GM23338 (cell line): ENCODE measurements around the gene RP9. TPM values are rescaled to one million over a fixed set of nuclear protein-coding genes. Genes with fewer than 3 reads are reported as not detected.

Experiments
- ATAC-seq: fragments of 200-7000 bp; cut with Tn5 transposase; 3 replicates; pipeline ENCODE4 v1.9.1; 2020
- DNase-seq: peaks from one replicate; pipeline ENCODE4 v3.0.0-alpha.2; 2015; ENCODE audit warnings: low spot score
- H2AFZ ChIP-seq: fragments of 200-600 bp; sonication (generic); 2 replicates; pipeline ENCODE4 v1.8.0; 2016; ENCODE audit warnings: antibody characterized with exemption, mild to moderate bottlenecking, moderate library complexity
- H3F3A ChIP-seq: fragments of 200-600 bp; sonication (generic); replicated peaks from 2 replicates; pipeline ENCODE4 v1.8.0; 2017; ENCODE audit warnings: antibody characterized with exemption, mixed run types, low read depth
- H3K27ac ChIP-seq: fragments of 200-600 bp; sonication (generic); 2 replicates; pipeline ENCODE4 v1.6.1; 2016; ENCODE audit warnings: low read depth
- H3K27me3 ChIP-seq: fragments of 200-600 bp; sonication (generic); 2 replicates; pipeline ENCODE4 v1.8.0; 2016; ENCODE audit warnings: mild to moderate bottlenecking, mixed run types, moderate library complexity; ENCODE audit not compliant: insufficient read depth
- H3K36me3 ChIP-seq: fragments of 200-600 bp; sonication (generic); 2 replicates; pipeline ENCODE4 v1.8.0; 2016; ENCODE audit warnings: mild to moderate bottlenecking; ENCODE audit not compliant: insufficient read depth
- H3K4me1 ChIP-seq: fragments of 200-600 bp; sonication (generic); 2 replicates; pipeline ENCODE4 v1.8.0; 2016; ENCODE audit warnings: mild to moderate bottlenecking, moderate library complexity; ENCODE audit not compliant: insufficient read depth
- H3K4me2 ChIP-seq: fragments of 200-600 bp; sonication (generic); 2 replicates; pipeline ENCODE4 v1.7.1; 2017; ENCODE audit warnings: mixed run types
- H3K4me3 ChIP-seq: fragments of 200-600 bp; sonication (generic); 2 replicates; pipeline ENCODE4 v1.6.1; 2016; ENCODE audit warnings: mixed run types
- H3K79me2 ChIP-seq: fragments of 200-600 bp; sonication (generic); replicated peaks from 2 replicates; pipeline ENCODE4 v1.8.0; 2017; ENCODE audit warnings: mild to moderate bottlenecking; ENCODE audit not compliant: insufficient read depth
- H3K9me2 ChIP-seq: fragments of 200-600 bp; sonication (generic); 2 replicates; pipeline ENCODE4 v1.8.0; 2017; ENCODE audit not compliant: insufficient read depth
- H4K20me1 ChIP-seq: fragments of 200-600 bp; sonication (generic); replicated peaks from 2 replicates; pipeline ENCODE4 v1.8.0; 2017; ENCODE audit warnings: mild to moderate bottlenecking; ENCODE audit not compliant: insufficient read depth
- H3K27ac Mint-ChIP-seq: 2 replicates; pipeline ENCODE4 v1.8.0; 2020; ENCODE audit warnings: inconsistent platforms, mild to moderate bottlenecking, moderate library complexity, mixed read lengths
- H3K27me3 Mint-ChIP-seq: 3 replicates; pipeline ENCODE4 v1.8.0; 2022; ENCODE audit warnings: low read depth, mild to moderate bottlenecking, moderate library complexity, mixed read lengths, inconsistent platforms; ENCODE audit not compliant: insufficient read depth, poor library complexity
- H3K36me3 Mint-ChIP-seq: 3 replicates; pipeline ENCODE4 v1.8.0; 2021; ENCODE audit warnings: low read depth, mild to moderate bottlenecking, inconsistent platforms, moderate library complexity, mixed read lengths
- H3K4me1 Mint-ChIP-seq: 3 replicates; pipeline ENCODE4 v1.8.0; 2020; ENCODE audit warnings: mild to moderate bottlenecking, inconsistent platforms, mixed read lengths
- H3K4me3 Mint-ChIP-seq: 3 replicates; pipeline ENCODE4 v1.8.0; 2021; ENCODE audit warnings: moderate library complexity, mild to moderate bottlenecking, inconsistent platforms, mixed read lengths
- H3K9me3 Mint-ChIP-seq: 3 replicates; pipeline ENCODE4 v1.8.0; 2020; ENCODE audit warnings: moderate library complexity, mild to moderate bottlenecking, inconsistent platforms, mixed read lengths
- CREB1 ChIP-seq: fragments of 250-450 bp; sonication (Bioruptor Pico); IDR thresholded peaks from 2 replicates; pipeline ENCODE4 v1.5.0; 2020; ENCODE audit warnings: low read depth, mild to moderate bottlenecking, moderate library complexity
- JUNB ChIP-seq: IDR thresholded peaks from one replicate; pipeline ENCODE4 v1.6.1; 2016; ENCODE audit warnings: antibody characterized with exemption; ENCODE audit not compliant: unreplicated experiment
- NANOG ChIP-seq: IDR thresholded peaks from 2 replicates; pipeline ENCODE4 v1.6.1; 2016; ENCODE audit warnings: antibody characterized with exemption, borderline replicate concordance
- STAT1 ChIP-seq: IDR thresholded peaks from one replicate; pipeline ENCODE4 v1.6.1; 2016; ENCODE audit warnings: antibody characterized with exemption; ENCODE audit not compliant: unreplicated experiment
- ZNF114 ChIP-seq: fragments of 250-450 bp; sonication (Bioruptor Pico); IDR thresholded peaks from 2 replicates; pipeline ENCODE4 v1.5.0; 2020; ENCODE audit warnings: mild to moderate bottlenecking, moderate library complexity
- polyA plus RNA-seq: library from polyadenylated mRNA; unstranded; fragments of >200 nt; fragmentation: Nextera tagmentation; extraction: Ambion mirVana; gene quantifications from 2 replicates; pipeline ENCODE4 v1.2.1, GENCODE V29; 2016
- total RNA-seq: library from RNA; depleted of rRNA; stranded (reverse); fragments of >200 nt; shearing (Covaris generic); gene quantifications from 2 replicates; pipeline ENCODE4 v1.2.3, GENCODE V29; 2014
- TF ChIP-seq, protein P1 (sequence below): fragments of 250-450 bp; sonication (Bioruptor Pico); IDR thresholded peaks from 2 replicates; pipeline ENCODE4 v1.5.0; 2020; ENCODE audit warnings: mild to moderate bottlenecking, moderate library complexity

Gene RP9
- total and polyA plus RNA-seq, 2 experiments from 2014 or later = 8.7 to 43.2 TPM

DNA sequence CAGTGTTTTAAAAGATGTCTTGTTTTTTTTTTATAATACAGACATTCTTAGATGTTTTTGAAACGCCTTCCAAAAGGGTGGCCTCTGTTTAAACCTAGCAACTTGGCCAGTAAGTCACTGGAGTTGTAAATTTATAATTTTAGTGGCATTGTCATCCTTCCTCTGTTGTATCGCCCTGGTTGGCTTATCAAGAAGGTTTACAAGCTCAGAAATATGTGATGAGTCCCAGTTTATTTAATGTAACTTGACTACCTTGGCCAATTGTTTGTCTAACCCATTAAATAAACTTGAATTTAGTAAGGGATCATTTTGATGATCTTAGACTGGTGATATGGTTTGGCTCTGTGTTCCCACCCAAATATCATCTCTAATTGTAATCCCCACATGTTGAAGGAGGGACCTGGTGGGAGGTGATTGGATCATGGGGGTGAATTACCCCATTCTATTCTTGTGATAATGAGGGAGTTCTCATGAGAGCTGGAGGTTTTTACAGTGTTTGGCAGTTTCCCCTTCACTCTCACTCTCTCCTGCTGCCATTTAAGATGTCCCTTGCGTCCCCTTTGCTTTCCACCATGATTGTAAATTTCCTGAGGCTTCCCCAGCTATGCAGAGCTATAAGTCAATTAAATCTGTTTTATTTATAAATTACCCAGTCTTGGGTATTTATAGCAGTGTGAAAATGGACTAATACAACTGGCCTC, 33.2 kb downstream of the RP9 start (continued):
- TF ChIP-seq, protein P1, sequence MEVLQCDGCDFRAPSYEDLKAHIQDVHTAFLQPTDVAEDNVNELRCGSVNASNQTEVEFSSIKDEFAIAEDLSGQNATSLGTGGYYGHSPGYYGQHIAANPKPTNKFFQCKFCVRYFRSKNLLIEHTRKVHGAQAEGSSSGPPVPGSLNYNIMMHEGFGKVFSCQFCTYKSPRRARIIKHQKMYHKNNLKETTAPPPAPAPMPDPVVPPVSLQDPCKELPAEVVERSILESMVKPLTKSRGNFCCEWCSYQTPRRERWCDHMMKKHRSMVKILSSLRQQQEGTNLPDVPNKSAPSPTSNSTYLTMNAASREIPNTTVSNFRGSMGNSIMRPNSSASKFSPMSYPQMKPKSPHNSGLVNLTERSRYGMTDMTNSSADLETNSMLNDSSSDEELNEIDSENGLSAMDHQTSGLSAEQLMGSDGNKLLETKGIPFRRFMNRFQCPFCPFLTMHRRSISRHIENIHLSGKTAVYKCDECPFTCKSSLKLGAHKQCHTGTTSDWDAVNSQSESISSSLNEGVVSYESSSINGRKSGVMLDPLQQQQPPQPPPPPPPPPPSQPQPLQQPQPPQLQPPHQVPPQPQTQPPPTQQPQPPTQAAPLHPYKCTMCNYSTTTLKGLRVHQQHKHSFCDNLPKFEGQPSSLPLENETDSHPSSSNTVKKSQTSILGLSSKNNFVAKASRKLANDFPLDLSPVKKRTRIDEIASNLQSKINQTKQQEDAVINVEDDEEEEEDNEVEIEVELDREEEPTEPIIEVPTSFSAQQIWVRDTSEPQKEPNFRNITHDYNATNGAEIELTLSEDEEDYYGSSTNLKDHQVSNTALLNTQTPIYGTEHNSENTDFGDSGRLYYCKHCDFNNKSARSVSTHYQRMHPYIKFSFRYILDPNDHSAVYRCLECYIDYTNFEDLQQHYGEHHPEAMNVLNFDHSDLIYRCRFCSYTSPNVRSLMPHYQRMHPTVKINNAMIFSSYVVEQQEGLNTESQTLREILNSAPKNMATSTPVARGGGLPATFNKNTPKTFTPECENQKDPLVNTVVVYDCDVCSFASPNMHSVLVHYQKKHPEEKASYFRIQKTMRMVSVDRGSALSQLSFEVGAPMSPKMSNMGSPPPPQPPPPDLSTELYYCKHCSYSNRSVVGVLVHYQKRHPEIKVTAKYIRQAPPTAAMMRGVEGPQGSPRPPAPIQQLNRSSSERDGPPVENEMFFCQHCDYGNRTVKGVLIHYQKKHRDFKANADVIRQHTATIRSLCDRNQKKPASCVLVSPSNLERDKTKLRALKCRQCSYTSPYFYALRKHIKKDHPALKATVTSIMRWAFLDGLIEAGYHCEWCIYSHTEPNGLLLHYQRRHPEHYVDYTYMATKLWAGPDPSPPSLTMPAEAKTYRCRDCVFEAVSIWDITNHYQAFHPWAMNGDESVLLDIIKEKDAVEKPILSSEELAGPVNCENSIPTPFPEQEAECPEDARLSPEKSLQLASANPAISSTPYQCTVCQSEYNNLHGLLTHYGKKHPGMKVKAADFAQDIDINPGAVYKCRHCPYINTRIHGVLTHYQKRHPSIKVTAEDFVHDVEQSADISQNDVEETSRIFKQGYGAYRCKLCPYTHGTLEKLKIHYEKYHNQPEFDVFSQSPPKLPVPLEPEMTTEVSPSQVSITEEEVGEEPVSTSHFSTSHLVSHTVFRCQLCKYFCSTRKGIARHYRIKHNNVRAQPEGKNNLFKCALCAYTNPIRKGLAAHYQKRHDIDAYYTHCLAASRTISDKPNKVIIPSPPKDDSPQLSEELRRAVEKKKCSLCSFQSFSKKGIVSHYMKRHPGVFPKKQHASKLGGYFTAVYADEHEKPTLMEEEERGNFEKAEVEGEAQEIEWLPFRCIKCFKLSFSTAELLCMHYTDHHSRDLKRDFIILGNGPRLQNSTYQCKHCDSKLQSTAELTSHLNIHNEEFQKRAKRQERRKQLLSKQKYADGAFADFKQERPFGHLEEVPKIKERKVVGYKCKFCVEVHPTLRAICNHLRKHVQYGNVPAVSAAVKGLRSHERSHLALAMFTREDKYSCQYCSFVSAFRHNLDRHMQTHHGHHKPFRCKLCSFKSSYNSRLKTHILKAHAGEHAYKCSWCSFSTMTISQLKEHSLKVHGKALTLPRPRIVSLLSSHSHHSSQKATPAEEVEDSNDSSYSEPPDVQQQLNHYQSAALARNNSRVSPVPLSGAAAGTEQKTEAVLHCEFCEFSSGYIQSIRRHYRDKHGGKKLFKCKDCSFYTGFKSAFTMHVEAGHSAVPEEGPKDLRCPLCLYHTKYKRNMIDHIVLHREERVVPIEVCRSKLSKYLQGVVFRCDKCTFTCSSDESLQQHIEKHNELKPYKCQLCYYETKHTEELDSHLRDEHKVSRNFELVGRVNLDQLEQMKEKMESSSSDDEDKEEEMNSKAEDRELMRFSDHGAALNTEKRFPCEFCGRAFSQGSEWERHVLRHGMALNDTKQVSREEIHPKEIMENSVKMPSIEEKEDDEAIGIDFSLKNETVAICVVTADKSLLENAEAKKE (CRISPR knock-in tag) = no peak
- TF ChIP-seq STAT1 (no peak), ZNF114 (CRISPR knock-in tag) (no peak), JUNB (no peak)

DNA sequence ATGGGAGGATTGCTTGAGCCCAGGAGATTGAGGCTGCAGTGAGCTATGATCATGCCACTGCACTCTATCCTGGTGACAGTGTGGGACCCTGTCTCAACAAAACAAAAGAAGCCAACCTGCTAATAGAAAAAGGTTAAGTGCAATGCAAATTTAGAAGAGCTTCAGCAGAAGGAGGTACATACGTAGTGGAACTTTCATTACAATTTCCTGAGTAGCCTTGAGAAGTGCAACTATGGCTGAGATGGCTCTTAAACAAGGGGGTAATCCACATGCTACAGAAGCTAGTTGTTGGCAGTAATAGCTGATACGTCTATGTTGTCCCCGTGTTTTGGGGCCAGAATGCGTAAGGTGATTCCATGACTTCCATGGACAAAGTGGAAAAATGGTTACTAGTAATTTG, 36.0 kb downstream of the RP9 start:
- H3K27me3 Mint-ChIP-seq = peaks cover 2% of the 10 kb centered on the region
- ATAC-seq = no peak

More for the DNA sequence above, 36.0 kb downstream of the RP9 start:
- no peak for TF ChIP-seq NANOG
- no peak for TF ChIP-seq ZNF114 (CRISPR knock-in tag)
- no peak for TF ChIP-seq CREB1 (CRISPR knock-in tag)
- no peak for TF ChIP-seq STAT1
- Histone ChIP-seq H3K27me3 (no peaks in the 10 kb centered on the region), H3K4me1 (peaks cover 19% of the 10 kb centered on the region; the same call in 1 of the 2 replicates), H3K79me2 (no peaks in the 10 kb centered on the region), H3K36me3 (no peaks in the 10 kb centered on the region), H4K20me1 (no peaks in the 10 kb centered on the region), H3K4me3 (no peak overlapping the region), H3K4me2 (no peak overlapping the region), H2AFZ (no peak overlapping the region), H3F3A (no peaks in the 10 kb centered on the region), H3K27ac (no peak overlapping the region), H3K9me2 (no peaks in the 10 kb centered on the region)
- no peak overlapping the region for H3K4me3 Mint-ChIP-seq
- H3K27ac Mint-ChIP-seq = no peak overlapping the region
- H3K9me3 Mint-ChIP-seq = peaks cover 40% of the 10 kb centered on the region
- peaks cover 15% of the 10 kb centered on the region for H3K4me1 Mint-ChIP-seq
- H3K36me3 Mint-ChIP-seq = peaks cover 19% of the 10 kb centered on the region; the same call in 2 of the 3 replicates
- DNase-seq = no peak
